ENCODE data around the gene LAMC3. TPM values are rescaled to one million over a fixed set of nuclear protein-coding genes. Genes with fewer than 3 reads are reported as not detected.
A peak's percentile ranks its signal among the peaks of the same experiment; 100 is the strongest.

Gene LAMC3
- total RNA-seq, 1 donor: 0.43 TPM

DNA sequence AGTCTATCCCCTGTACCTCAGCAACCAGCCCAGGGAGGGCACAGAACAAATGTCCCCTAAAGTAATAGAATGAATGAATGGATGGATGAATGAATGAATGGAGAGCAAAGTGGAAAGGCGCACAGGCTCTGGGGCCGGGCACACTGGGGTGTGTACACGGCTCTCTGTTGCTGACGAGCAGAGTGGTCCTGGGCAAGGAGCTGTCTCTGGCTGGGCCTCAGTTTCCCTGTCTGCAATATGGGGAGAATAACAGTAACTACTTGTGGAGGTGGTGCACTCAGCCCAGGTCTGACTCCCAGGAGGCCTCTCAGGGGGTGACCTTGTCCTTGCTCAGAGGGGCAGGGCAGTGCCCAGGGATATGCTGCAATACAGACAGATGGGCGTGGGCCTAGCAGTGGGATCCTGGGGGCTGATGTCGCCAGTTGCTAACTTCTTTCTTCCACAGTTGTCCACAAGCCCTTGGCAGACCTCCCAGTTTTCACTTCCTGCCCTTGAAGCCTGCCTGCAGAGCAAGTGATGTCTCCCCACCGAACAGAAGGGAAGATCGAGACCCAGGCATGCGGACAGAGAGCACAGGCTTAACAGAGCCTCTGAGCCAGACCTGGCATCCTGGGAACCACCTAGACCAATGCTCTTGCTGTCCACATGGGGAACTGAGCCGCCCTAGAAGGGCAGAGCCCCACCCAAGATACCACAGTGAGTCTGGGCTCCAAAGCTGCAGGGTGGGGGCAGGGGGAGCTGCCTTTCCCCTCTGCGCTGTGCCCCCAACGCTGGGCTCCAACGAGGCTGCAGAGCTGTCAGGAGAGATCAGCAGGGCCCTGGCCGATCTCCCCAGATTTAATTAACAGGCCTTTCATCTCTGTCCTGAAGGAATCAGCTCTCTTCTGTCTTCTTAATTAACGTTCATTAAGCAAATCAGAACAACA lies 13.6 kb upstream of the LAMC3 start:
- TF ChIP-seq, protein P1, sequence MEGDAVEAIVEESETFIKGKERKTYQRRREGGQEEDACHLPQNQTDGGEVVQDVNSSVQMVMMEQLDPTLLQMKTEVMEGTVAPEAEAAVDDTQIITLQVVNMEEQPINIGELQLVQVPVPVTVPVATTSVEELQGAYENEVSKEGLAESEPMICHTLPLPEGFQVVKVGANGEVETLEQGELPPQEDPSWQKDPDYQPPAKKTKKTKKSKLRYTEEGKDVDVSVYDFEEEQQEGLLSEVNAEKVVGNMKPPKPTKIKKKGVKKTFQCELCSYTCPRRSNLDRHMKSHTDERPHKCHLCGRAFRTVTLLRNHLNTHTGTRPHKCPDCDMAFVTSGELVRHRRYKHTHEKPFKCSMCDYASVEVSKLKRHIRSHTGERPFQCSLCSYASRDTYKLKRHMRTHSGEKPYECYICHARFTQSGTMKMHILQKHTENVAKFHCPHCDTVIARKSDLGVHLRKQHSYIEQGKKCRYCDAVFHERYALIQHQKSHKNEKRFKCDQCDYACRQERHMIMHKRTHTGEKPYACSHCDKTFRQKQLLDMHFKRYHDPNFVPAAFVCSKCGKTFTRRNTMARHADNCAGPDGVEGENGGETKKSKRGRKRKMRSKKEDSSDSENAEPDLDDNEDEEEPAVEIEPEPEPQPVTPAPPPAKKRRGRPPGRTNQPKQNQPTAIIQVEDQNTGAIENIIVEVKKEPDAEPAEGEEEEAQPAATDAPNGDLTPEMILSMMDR (IDR thresholded peaks at IDR 0.05; ENCODE audit: insufficient read depth, low read depth, low read length): no peak
- peak; percentile 26 for DNase-seq (ENCODE audit: low read depth)

DNA sequence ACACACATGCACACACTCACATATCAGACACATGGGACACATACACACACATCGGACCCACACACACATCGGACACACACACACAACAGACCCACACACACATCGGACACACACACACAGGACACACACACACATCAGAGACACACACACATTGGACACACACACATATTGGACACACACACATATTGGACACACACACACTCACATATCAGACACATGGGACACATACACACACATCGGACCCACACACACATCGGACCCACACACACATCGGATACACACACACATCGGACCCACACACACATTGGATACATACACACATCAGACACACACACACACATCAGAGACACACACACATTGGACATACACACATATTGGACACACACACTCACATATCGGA lies 12.8 kb upstream of the LAMC3 start:
- TF ChIP-seq, protein P1 (IDR thresholded peaks at IDR 0.05; ENCODE audit: insufficient read depth, low read depth, low read length): no peak
- no peak for DNase-seq (ENCODE audit: low read depth)
- no peak overlapping the region for H3K4me3 ChIP-seq (ENCODE audit: low read depth, low read length)

More for the DNA sequence above, 13.6 kb upstream of the LAMC3 start:
- H3K4me3 ChIP-seq (ENCODE audit: low read depth, low read length): no peak overlapping the region

DNA sequence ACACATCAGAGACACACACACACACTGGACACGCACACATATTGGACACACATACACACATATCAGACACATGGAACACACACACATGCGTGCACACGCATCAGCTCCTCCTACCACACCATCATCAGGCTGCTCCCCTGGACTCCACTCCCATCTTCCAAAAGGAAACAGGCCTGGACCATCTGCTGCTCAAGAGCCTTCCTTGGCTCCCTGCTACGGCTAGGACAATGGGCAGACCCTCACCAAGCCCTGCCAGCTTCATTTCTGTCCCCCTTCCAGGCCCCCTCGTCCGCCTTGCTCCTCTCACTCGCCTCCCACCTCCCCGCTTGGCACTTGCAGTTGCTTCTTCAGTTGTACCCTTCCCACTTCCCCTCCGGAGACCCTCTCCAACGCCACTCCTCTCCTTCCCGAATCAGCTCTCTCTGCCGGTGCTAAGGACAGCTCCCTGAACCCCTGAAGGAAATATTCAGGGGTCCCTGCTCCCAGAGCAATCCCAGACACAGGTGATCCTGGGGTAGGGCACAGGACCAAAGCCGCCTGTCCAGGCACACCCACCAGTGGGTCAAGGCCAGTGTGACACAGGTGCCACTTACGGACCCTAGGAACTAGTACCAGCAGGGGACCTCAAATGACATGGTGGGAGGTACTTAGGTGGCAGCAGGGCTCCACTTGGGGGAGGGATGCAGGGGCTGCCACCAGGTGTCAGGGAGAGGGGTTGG lies 12.1 kb upstream of the LAMC3 start:
- H3K4me3 ChIP-seq (ENCODE audit: low read depth, low read length): no peak overlapping the region
- DNase-seq (ENCODE audit: low read depth): no peak
- TF ChIP-seq, protein P1 (IDR thresholded peaks at IDR 0.05; ENCODE audit: insufficient read depth, low read depth, low read length): no peak

DNA sequence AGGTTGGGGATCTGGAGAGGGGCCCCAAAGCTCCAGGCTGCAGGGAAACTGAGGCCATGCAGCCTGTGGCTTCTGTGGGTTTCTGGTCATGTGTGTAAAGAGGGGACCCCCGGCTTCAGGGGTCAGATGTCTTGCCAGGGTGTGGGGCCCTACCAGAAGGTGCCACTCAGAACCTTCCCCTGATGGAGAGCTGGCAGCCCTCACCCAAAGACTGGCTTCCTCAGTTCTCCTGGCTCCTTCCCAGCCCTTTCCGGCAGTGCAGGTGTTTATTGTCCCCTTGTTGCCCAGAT lies 11.6 kb upstream of the LAMC3 start:
- H3K4me3 ChIP-seq (ENCODE audit: low read depth, low read length): no peak overlapping the region
- TF ChIP-seq, protein P1 (IDR thresholded peaks at IDR 0.05; ENCODE audit: insufficient read depth, low read depth, low read length): no peak
- no peak for DNase-seq (ENCODE audit: low read depth)

DNA sequence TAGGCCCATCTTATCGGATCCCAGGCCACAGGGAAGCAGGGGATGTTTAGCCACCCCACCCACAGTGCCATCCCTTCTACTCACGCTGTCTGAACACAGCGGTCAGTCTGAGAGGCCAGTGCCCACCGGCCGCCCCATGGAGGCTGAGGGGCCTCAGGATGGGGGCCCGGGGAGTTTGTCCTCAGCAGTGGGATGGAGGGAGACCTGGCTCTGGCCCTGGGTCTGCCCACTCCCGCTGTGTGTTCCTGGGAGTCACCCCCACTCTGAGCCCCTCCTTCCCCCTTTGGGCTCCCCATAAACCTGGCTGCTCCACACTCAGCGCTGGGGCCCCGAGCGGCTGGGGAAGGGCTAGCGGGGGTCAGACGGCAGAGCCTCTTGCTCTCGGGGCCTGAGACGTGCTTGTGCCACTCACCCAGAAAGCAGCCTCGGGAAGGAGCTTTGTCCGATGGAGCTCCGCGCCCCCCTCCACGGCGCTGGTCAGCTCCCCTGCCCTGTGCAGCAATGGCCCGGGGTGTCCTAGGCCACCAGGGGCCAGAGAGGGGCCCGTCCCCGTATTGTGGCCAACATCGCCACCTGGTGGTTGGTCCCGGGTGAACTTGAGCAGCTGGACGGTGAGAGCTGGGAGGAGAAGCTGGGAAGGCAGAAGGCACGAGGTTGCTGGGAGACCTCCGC lies 10.9 kb upstream of the LAMC3 start:
- H3K4me3 ChIP-seq (ENCODE audit: low read depth, low read length): no peak overlapping the region
- TF ChIP-seq, protein P1 (IDR thresholded peaks at IDR 0.05; ENCODE audit: insufficient read depth, low read depth, low read length): peak; percentile 75
- DNase-seq (ENCODE audit: low read depth): peak; percentile 62

DNA sequence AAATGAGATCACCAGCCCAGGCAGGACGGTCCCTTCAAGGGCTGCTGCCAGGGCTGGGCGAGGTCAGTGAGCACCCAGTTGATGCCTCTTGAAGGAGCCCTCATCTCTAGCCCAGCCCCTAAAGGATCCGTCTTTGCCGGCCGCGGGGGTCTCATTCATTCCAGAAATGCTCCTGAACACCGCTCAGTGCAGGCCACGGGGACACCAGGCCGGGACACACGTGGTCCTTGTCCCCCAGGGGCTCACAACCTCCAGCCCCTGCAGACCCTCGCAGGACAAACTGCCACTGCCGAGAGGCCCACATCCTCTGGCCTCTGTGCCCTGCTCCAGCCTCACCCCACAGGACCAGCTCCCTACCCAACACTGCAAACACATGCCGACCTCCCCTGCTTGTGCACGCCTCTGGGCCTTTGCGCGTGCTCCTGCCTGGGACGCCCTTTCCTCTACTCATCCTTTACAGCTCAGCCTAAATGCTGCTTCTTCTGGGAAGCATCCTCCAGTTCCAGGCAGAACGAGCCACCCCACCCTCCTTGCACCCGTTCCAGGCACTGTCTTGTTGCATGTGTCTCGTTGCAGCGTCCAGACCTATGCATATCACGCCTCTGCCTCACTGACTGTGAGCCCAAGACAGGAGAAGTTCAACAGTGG lies 10.3 kb upstream of the LAMC3 start:
- TF ChIP-seq, protein P1 (IDR thresholded peaks at IDR 0.05; ENCODE audit: insufficient read depth, low read depth, low read length): no peak
- no peak overlapping the region for H3K4me3 ChIP-seq (ENCODE audit: low read depth, low read length)
- DNase-seq (ENCODE audit: low read depth): no peak
